ENCODE data around the gene RPS17.

Gene RPS17

GRCh38 chr15:82543160-82543559 lies 2.9 kb upstream of the RPS17 start:
- TF ChIP-seq, protein P1, sequence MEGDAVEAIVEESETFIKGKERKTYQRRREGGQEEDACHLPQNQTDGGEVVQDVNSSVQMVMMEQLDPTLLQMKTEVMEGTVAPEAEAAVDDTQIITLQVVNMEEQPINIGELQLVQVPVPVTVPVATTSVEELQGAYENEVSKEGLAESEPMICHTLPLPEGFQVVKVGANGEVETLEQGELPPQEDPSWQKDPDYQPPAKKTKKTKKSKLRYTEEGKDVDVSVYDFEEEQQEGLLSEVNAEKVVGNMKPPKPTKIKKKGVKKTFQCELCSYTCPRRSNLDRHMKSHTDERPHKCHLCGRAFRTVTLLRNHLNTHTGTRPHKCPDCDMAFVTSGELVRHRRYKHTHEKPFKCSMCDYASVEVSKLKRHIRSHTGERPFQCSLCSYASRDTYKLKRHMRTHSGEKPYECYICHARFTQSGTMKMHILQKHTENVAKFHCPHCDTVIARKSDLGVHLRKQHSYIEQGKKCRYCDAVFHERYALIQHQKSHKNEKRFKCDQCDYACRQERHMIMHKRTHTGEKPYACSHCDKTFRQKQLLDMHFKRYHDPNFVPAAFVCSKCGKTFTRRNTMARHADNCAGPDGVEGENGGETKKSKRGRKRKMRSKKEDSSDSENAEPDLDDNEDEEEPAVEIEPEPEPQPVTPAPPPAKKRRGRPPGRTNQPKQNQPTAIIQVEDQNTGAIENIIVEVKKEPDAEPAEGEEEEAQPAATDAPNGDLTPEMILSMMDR (conservative IDR thresholded peaks at IDR 0.05; ENCODE audit: control insufficient read depth, insufficient read depth, low read depth, low read length): no peak
- no peak overlapping the region for H3K4me3 ChIP-seq (ENCODE audit: control insufficient read depth, low read depth, low read length)
- peak; percentile 85 for DNase-seq (ENCODE audit: low read depth)

DNA sequence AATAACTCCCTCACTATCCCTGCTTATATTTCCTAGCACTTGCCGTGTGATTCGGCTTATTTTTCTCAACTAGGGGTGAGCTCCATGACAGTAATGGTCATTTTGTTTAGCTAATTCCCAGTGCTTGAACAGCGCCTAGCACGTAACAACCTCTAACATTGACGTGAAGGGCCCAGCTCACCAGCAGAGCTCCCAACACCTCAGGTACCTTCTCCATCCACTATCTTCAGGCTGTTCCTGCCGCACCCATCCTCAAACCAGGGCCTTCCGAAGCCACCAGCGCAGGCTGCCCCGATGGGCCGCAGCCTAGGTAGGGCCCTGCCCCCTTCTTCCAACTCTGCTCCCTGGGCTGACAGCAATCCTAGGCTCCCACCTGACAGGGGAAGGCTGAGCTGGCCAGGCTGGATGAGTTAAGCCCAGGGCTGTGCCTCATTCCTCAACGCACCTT lies 751 bp upstream of the RPS17 start:
- DNase-seq (ENCODE audit: low read depth): peak; percentile 40
- TF ChIP-seq, protein P1 (conservative IDR thresholded peaks at IDR 0.05; ENCODE audit: control insufficient read depth, insufficient read depth, low read depth, low read length): no peak
- peak overlapping the region; percentile 99 for H3K4me3 ChIP-seq (ENCODE audit: control insufficient read depth, low read depth, low read length)

GRCh38 chr15:82539691-82540054 lies 584 bp downstream of the RPS17 start:
- peak overlapping the region; percentile 99 for H3K4me3 ChIP-seq (ENCODE audit: control insufficient read depth, low read depth, low read length)
- no peak for DNase-seq (ENCODE audit: low read depth)
- TF ChIP-seq, protein P1 (conservative IDR thresholded peaks at IDR 0.05; ENCODE audit: control insufficient read depth, insufficient read depth, low read depth, low read length): no peak

DNA sequence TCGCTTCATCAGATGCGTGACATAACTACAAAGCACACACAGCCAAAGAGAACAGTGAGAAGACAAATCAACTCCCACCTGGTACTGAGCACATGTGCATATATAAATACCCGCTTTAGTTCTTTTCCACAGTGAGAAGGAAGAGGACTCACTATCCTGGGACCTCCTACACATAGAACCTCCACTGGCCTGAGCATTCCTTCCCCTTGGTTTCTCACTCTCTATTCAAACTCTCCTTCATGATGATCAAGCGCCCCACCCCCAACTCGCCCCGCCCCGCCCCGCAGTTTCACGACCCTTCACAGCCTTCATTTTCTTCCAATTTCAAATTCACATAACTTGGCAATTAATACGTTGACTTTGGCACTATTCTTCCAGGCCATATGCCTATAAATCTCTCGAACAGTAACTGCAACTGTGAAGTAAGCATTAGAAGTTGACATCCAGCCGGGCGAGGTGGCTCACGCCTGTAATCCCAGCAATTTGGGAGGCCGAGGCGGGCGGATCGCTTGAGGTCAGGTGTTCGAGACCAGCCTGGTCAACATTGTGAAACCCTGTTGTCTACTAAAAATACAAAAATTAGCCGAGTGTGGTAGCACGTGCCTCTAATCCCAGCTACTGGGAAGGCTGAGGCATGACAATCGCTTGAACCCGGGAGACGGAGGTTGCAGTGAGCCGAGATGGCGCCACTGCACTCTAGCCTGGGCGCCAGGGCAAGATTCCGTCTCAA lies 1.1 kb downstream of the RPS17 start:
- peak overlapping the region; percentile 99 for H3K4me3 ChIP-seq (ENCODE audit: control insufficient read depth, low read depth, low read length)
- TF ChIP-seq, protein P1 (conservative IDR thresholded peaks at IDR 0.05; ENCODE audit: control insufficient read depth, insufficient read depth, low read depth, low read length): no peak
- peak; percentile 38 for DNase-seq (ENCODE audit: low read depth)

- DNase-seq (ENCODE audit: low read depth): no peak
- H3K4me3 ChIP-seq (ENCODE audit: control insufficient read depth, low read depth, low read length): no peak overlapping the region
- TF ChIP-seq, protein P1 (conservative IDR thresholded peaks at IDR 0.05; ENCODE audit: control insufficient read depth, insufficient read depth, low read depth, low read length): no peak
Observed at GRCh38 chr15:82537351-82537908, 2.8 kb downstream of the RPS17 start.

DNA sequence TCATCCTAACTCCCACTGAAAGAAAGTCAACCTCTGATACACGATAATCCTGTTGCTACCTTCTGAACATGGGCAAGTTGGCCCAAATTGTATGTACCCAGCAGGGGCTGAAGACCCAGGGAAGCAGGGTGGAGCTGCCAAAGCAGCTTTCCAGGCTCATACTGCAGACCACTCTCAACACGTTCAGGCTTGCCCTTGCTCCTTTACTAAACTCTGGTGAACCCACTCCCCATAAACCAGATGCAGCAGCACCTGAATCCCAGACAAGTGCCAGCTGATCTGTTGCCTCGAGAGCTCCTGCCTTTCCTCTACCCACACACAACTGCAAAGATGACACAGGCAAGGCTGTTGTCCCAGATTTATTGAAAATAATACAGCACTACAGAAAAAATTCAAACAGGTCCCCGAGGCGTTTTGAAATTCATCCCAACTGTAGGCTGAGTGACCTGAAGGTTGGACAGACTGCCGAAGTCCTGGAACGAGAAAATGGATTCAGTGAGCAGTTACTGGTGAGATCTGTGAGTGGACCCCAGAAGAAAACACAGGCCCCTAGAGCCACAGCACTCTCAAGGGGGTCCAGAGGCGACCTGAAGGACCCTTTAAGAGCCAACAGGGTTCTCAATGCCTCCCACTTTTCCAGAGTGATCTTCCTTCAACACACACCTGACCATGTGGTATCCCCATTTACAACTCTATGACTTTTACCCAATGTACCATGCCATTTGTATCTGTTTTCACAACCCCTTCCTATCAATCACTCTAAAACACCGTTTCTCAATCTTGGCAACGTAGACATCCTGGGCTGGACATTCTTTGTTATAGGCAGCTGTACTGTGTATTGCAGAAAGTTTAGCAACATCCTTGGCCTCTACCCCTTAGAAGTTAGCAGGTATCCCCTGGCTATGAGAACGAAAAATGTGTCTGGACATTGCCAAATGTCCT lies 3.6 kb downstream of the RPS17 start:
- no peak for DNase-seq (ENCODE audit: low read depth)
- H3K4me3 ChIP-seq (ENCODE audit: control insufficient read depth, low read depth, low read length): no peak overlapping the region
- TF ChIP-seq, protein P1 (conservative IDR thresholded peaks at IDR 0.05; ENCODE audit: control insufficient read depth, insufficient read depth, low read depth, low read length): no peak
